ENCODE results near the gene DZIP3. TPM values are rescaled to one million over a fixed set of nuclear protein-coding genes. Genes with fewer than 3 reads are reported as not detected.
"Not testable (repeated sequence)": the region's sequence is repeated elsewhere in the genome, so short reads cannot be mapped to it uniquely, and the experiment has no call there.

Gene DZIP3
- polyA plus RNA-seq, 1 donor, result 13.9 TPM

GRCh38 chr3:108623504-108623903, 34.0 kb downstream of the DZIP3 start:
- no CpG with 5 or more reads among the region's 3 CpGs for WGBS (ENCODE audit: insufficient coverage, low lambda C conversion rate)
- Histone ChIP-seq H3K27me3 (ENCODE audit: control insufficient read depth, insufficient read depth, low read length) (no peaks in the 10 kb centered on the region), H3K9me3 (ENCODE audit: control insufficient read depth, low read depth, low read length) (no peaks in the 10 kb centered on the region), H3K36me3 (ENCODE audit: control insufficient read depth, insufficient read depth, low read length) (peaks cover 6% of the 10 kb centered on the region), H3K4me3 (ENCODE audit: low read length) (no peak overlapping the region), H3K4me1 (ENCODE audit: control insufficient read depth, insufficient read depth, low read length) (no peaks in the 10 kb centered on the region), H3K27ac (ENCODE audit: low read length) (no peak overlapping the region)
- DNase-seq, result no peak

- Histone ChIP-seq H3K36me3 (ENCODE audit: control insufficient read depth, insufficient read depth, low read length) (peaks cover 5% of the 10 kb centered on the region), H3K9me3 (ENCODE audit: control insufficient read depth, low read depth, low read length) (no peaks in the 10 kb centered on the region), H3K27me3 (ENCODE audit: control insufficient read depth, insufficient read depth, low read length) (no peaks in the 10 kb centered on the region), H3K27ac (ENCODE audit: low read length) (no peak overlapping the region), H3K4me3 (ENCODE audit: low read length) (no peak overlapping the region), H3K4me1 (ENCODE audit: control insufficient read depth, insufficient read depth, low read length) (no peaks in the 10 kb centered on the region)
- DNase-seq, result no peak
- 100% methylated on average over 1 of the region's 1 CpG for WGBS (ENCODE audit: insufficient coverage, low lambda C conversion rate)
These were observed 40.5 kb downstream of the DZIP3 start for GRCh38 chr3:108629974-108630373.

- Histone ChIP-seq H3K4me1 (ENCODE audit: control insufficient read depth, insufficient read depth, low read length) (no peaks in the 10 kb centered on the region), H3K4me3 (ENCODE audit: low read length) (no peak overlapping the region), H3K36me3 (ENCODE audit: control insufficient read depth, insufficient read depth, low read length) (peaks cover 12% of the 10 kb centered on the region), H3K27ac (ENCODE audit: low read length) (no peak overlapping the region), H3K27me3 (ENCODE audit: control insufficient read depth, insufficient read depth, low read length) (no peaks in the 10 kb centered on the region), H3K9me3 (ENCODE audit: control insufficient read depth, low read depth, low read length) (no peaks in the 10 kb centered on the region)
- no CpG with 5 or more reads among the region's 3 CpGs for WGBS (ENCODE audit: insufficient coverage, low lambda C conversion rate)
- DNase-seq, result no peak
These were observed 53.0 kb downstream of the DZIP3 start for GRCh38 chr3:108642526-108642925.

- Histone ChIP-seq H3K4me1 (ENCODE audit: control insufficient read depth, insufficient read depth, low read length) (no peaks in the 10 kb centered on the region), H3K9me3 (ENCODE audit: control insufficient read depth, low read depth, low read length) (no peaks in the 10 kb centered on the region), H3K36me3 (ENCODE audit: control insufficient read depth, insufficient read depth, low read length) (peaks cover 12% of the 10 kb centered on the region), H3K27ac (ENCODE audit: low read length) (no peak overlapping the region), H3K27me3 (ENCODE audit: control insufficient read depth, insufficient read depth, low read length) (no peaks in the 10 kb centered on the region), H3K4me3 (ENCODE audit: low read length) (no peak overlapping the region)
- DNase-seq, result no peak
- no CpG with 5 or more reads among the region's 1 CpG for WGBS (ENCODE audit: insufficient coverage, low lambda C conversion rate)
These were observed 55.8 kb downstream of the DZIP3 start for GRCh38 chr3:108645364-108645763.

GRCh38 chr3:108655664-108656063, 66.1 kb downstream of the DZIP3 start:
- H3K27me3 ChIP-seq (ENCODE audit: control insufficient read depth, insufficient read depth, low read length); H3K9me3 ChIP-seq (ENCODE audit: control insufficient read depth, low read depth, low read length); H3K27ac ChIP-seq (ENCODE audit: low read length); DNase-seq; H3K4me1 ChIP-seq (ENCODE audit: control insufficient read depth, insufficient read depth, low read length); H3K36me3 ChIP-seq (ENCODE audit: control insufficient read depth, insufficient read depth, low read length); H3K4me3 ChIP-seq (ENCODE audit: low read length): not testable (repeated sequence)
- WGBS (ENCODE audit: insufficient coverage, low lambda C conversion rate), result no CpG with 5 or more reads among the region's 15 CpGs

GRCh38 chr3:108661699-108662098, 72.2 kb downstream of the DZIP3 start:
- no peak for DNase-seq
- Histone ChIP-seq H3K4me1 (ENCODE audit: control insufficient read depth, insufficient read depth, low read length) (no peaks in the 10 kb centered on the region), H3K9me3 (ENCODE audit: control insufficient read depth, low read depth, low read length) (no peaks in the 10 kb centered on the region), H3K27ac (ENCODE audit: low read length) (no peak overlapping the region), H3K4me3 (ENCODE audit: low read length) (no peak overlapping the region), H3K36me3 (ENCODE audit: control insufficient read depth, insufficient read depth, low read length) (peaks cover 3% of the 10 kb centered on the region), H3K27me3 (ENCODE audit: control insufficient read depth, insufficient read depth, low read length) (no peaks in the 10 kb centered on the region)
- 100% methylated on average over 2 of the region's 2 CpGs for WGBS (ENCODE audit: insufficient coverage, low lambda C conversion rate)

- peak; percentile 23 to 46 for DNase-seq
- peaks cover 3% of the 10 kb centered on the region for H3K36me3 ChIP-seq (ENCODE audit: control insufficient read depth, insufficient read depth, low read length)
- no peaks in the 10 kb centered on the region for H3K9me3 ChIP-seq (ENCODE audit: control insufficient read depth, low read depth, low read length)
- H3K27ac ChIP-seq (ENCODE audit: low read length), result no peak overlapping the region
- 40% methylated on average over 3 of the region's 6 CpGs for WGBS (ENCODE audit: insufficient coverage, low lambda C conversion rate)
- no peaks in the 10 kb centered on the region for H3K4me1 ChIP-seq (ENCODE audit: control insufficient read depth, insufficient read depth, low read length)
- no peak overlapping the region for H3K4me3 ChIP-seq (ENCODE audit: low read length)
- no peaks in the 10 kb centered on the region for H3K27me3 ChIP-seq (ENCODE audit: control insufficient read depth, insufficient read depth, low read length)
These were observed 72.7 kb downstream of the DZIP3 start for GRCh38 chr3:108662142-108662738.

GRCh38 chr3:108664266-108664665, 74.7 kb downstream of the DZIP3 start:
- Histone ChIP-seq H3K27me3 (ENCODE audit: control insufficient read depth, insufficient read depth, low read length) (no peaks in the 10 kb centered on the region), H3K27ac (ENCODE audit: low read length) (no peak overlapping the region), H3K4me3 (ENCODE audit: low read length) (no peak overlapping the region), H3K4me1 (ENCODE audit: control insufficient read depth, insufficient read depth, low read length) (no peaks in the 10 kb centered on the region), H3K36me3 (ENCODE audit: control insufficient read depth, insufficient read depth, low read length) (peaks cover 3% of the 10 kb centered on the region), H3K9me3 (ENCODE audit: control insufficient read depth, low read depth, low read length) (no peaks in the 10 kb centered on the region)
- DNase-seq, result no peak
- WGBS (ENCODE audit: insufficient coverage, low lambda C conversion rate), result no CpG with 5 or more reads among the region's 1 CpG

GRCh38 chr3:108667312-108667711, 77.8 kb downstream of the DZIP3 start:
- Histone ChIP-seq H3K36me3 (ENCODE audit: control insufficient read depth, insufficient read depth, low read length) (peaks cover 6% of the 10 kb centered on the region), H3K27me3 (ENCODE audit: control insufficient read depth, insufficient read depth, low read length) (no peaks in the 10 kb centered on the region), H3K4me1 (ENCODE audit: control insufficient read depth, insufficient read depth, low read length) (no peaks in the 10 kb centered on the region), H3K27ac (ENCODE audit: low read length) (no peak overlapping the region), H3K4me3 (ENCODE audit: low read length) (no peak overlapping the region), H3K9me3 (ENCODE audit: control insufficient read depth, low read depth, low read length) (no peaks in the 10 kb centered on the region)
- WGBS (ENCODE audit: insufficient coverage, low lambda C conversion rate), result 0% methylated on average over 1 of the region's 1 CpG
- DNase-seq, result no peak

GRCh38 chr3:108669208-108669607, 79.7 kb downstream of the DZIP3 start:
- Histone ChIP-seq H3K27me3 (ENCODE audit: control insufficient read depth, insufficient read depth, low read length) (no peaks in the 10 kb centered on the region), H3K4me1 (ENCODE audit: control insufficient read depth, insufficient read depth, low read length) (no peaks in the 10 kb centered on the region), H3K9me3 (ENCODE audit: control insufficient read depth, low read depth, low read length) (no peaks in the 10 kb centered on the region), H3K27ac (ENCODE audit: low read length) (no peak overlapping the region), H3K4me3 (ENCODE audit: low read length) (no peak overlapping the region), H3K36me3 (ENCODE audit: control insufficient read depth, insufficient read depth, low read length) (peaks cover 6% of the 10 kb centered on the region)
- no peak for DNase-seq

GRCh38 chr3:108672701-108673100, 83.2 kb downstream of the DZIP3 start:
- Histone ChIP-seq H3K4me3 (ENCODE audit: low read length) (no peak overlapping the region), H3K27me3 (ENCODE audit: control insufficient read depth, insufficient read depth, low read length) (no peaks in the 10 kb centered on the region), H3K27ac (ENCODE audit: low read length) (no peak overlapping the region), H3K9me3 (ENCODE audit: control insufficient read depth, low read depth, low read length) (no peaks in the 10 kb centered on the region), H3K36me3 (ENCODE audit: control insufficient read depth, insufficient read depth, low read length) (peaks cover 9% of the 10 kb centered on the region), H3K4me1 (ENCODE audit: control insufficient read depth, insufficient read depth, low read length) (no peaks in the 10 kb centered on the region)
- DNase-seq, result no peak

Measured in large intestine (tissue), 3 donors.